Adrenal gland (tissue), 12 donors: ENCODE measurements around the gene SPRED2. TPM values are rescaled to one million over a fixed set of nuclear protein-coding genes. Genes with fewer than 3 reads are reported as not detected.

Experiments
- DNase-seq, 7 donors: peaks; one replicate each; pipeline ENCODE4 v3.0.0-alpha.2; 2019 to 2020
- H3K27ac ChIP-seq, 5 donors: fragments of 200-600 bp; sonication (generic) in 4 of 5; 1 replicate in 3 of 5; 2 replicates in 2 of 5; pipeline versions ENCODE4 v1.5.1 to v1.8.0; 2016 to 2020; ENCODE audit warnings: mild to moderate bottlenecking in 1 of 5
- H3K27me3 ChIP-seq: fragments of 200-600 bp; 2 replicates; pipeline ENCODE4 v1.8.0; 2021
- H3K36me3 ChIP-seq, 2 donors: fragments of 200-600 bp; replicated peaks in 1 of 2; 1 replicate in 1 of 2; 2 replicates in 1 of 2; pipeline versions ENCODE4 v1.5.1 to v1.8.0; 2018 to 2022
- H3K4me1 ChIP-seq, 2 donors: fragments of 200-600 bp; replicated peaks in 1 of 2; 1 replicate in 1 of 2; 2 replicates in 1 of 2; pipeline versions ENCODE4 v1.5.1 to v1.8.0; 2018 to 2021
- H3K4me3 ChIP-seq, 4 donors: fragments of 200-600 bp; sonication (generic) in 3 of 4; one replicate each; pipeline ENCODE4 v1.5.1; 2016 to 2018
- H3K9me3 ChIP-seq, 3 donors: fragments of 200-600 bp; sonication (generic) in 1 of 3; replicated peaks in 1 of 3; 1 replicate in 2 of 3; 2 replicates in 1 of 3; pipeline versions ENCODE4 v1.5.1 to v1.8.0; 2016 to 2021
- CTCF ChIP-seq, 6 experiments: fragments of 450-650 bp in 4 of 6; fragments of 200-600 bp in 2 of 6; sonication (generic) in 1 of 6; IDR thresholded peaks; 1 replicate in 5 of 6; 2 replicates in 1 of 6; pipeline versions ENCODE4 v1.5.1 to v1.8.0; 2016 to 2021; ENCODE audit warnings: antibody characterized with exemption in 6 of 6, mild to moderate bottlenecking in 2 of 6, moderate library complexity in 1 of 6
- POLR2A ChIP-seq, 2 donors: fragments of 450-650 bp; IDR thresholded peaks; one replicate each; pipeline ENCODE4 v1.6.1; 2017; ENCODE audit warnings: antibody characterized with exemption in 2 of 2, mild to moderate bottlenecking in 2 of 2, moderate library complexity in 1 of 2
- WGBS, 4 donors: extraction: QIAGEN DNeasy Blood & Tissue Kit in 2 of 4; methylation state at CpG; one replicate each; pipeline versions ENCODE4 v1.1.5 to v1.1.7; 2013 to 2017; 5-methylcytosine and 5-hydroxymethylcytosine counted together
- intact Hi-C, 2 donors: fragments of 100-400 bp; cut with DNase I; formaldehyde crosslinking; loops; one replicate each; pipeline versions ENCODE4 v1.14.1 to v1.15.0; 2022 to 2023
- polyA plus RNA-seq, 3 donors: library from polyadenylated mRNA; stranded (reverse); fragments of 200-250 nt in 2 of 3; fragments of 350-450 nt in 1 of 3; fragmentation: Illumina TruSeq in 1 of 3; extraction: RNeasy Lipid Tissue Mini Kit (QIAGEN cat#74804) in 1 of 3; gene quantifications; one replicate each; pipeline ENCODE4 v1.2.3, GENCODE V29; 2013 to 2014
- total RNA-seq, 9 donors: library from RNA; depleted of rRNA in 4 of 9; stranded (reverse); fragments of >200 nt in 4 of 9; fragments of 120-200 nt in 1 of 9; fragmentation: NEBNext Ultra II Directional in 1 of 9; extraction: Animal tissue kit (Norgen Biotek cat#: 25700) in 1 of 9; gene quantifications; one replicate each; pipeline versions ENCODE4 v1.1.0 to v1.2.4, GENCODE V29; 2013 to 2023
- donor health status: healthy with polysubstance abuse.
- donor health status: Bipolar disorder and iron deficiency.
- donor health status: DM: yes; HTN: yes; CAD: no.
- donor health status: DM: no; HTN: no; CAD: no.
- donor health status: DM: no; HTN: no; CAD: no.
- donor health status: DM: yes; HTN: yes; CAD: no.

Gene SPRED2
- total and polyA plus RNA-seq, 12 donors = 5.2 to 28.4 (median 16.0) TPM

GRCh38 chr2:65316072-65316471, 116.3 kb downstream of the SPRED2 start:
- peak in 4 of 7 donors; percentile 19 to 62 (median 32) for DNase-seq

GRCh38 chr2:65314801-65315441, 117.5 kb downstream of the SPRED2 start:
- no peak for DNase-seq
- Histone ChIP-seq H3K4me3 (no peak overlapping the region), H3K9me3 (no peaks in the 10 kb centered on the region), H3K27me3 (no peaks in the 10 kb centered on the region), H3K36me3 (peaks cover 0 to 33% of the 10 kb centered on the region in 2 donors), H3K27ac (no peak overlapping the region), H3K4me1 (peaks cover 4 to 6% of the 10 kb centered on the region in 2 donors)
- 87 to 92% (median 92%) methylated on average over 8 of the region's 8 CpGs for WGBS, 4 donors
- TF ChIP-seq POLR2A (IDR thresholded peaks at IDR 0.05) (no peak), CTCF (IDR thresholded peaks at IDR 0.05) (no peak)
- intact Hi-C loops = no loop called here

More at GRCh38 chr2:65316072-65316471, 116.3 kb downstream of the SPRED2 start:
- Histone ChIP-seq H3K27ac (peak overlapping the region in 1 of 5 donors; percentile 46), H3K27me3 (no peaks in the 10 kb centered on the region), H3K4me3 (no peak overlapping the region), H3K36me3 (peaks cover 0 to 33% of the 10 kb centered on the region in 2 donors), H3K4me1 (peaks cover 10 to 13% of the 10 kb centered on the region in 2 donors), H3K9me3 (no peaks in the 10 kb centered on the region)
- intact Hi-C loops = no loop called here
- WGBS, 4 donors = 66 to 80% (median 68%) methylated on average over 3 to 6 of the region's 6 CpGs
- no peak for TF ChIP-seq CTCF (IDR thresholded peaks at IDR 0.05)
- no peak for TF ChIP-seq POLR2A (IDR thresholded peaks at IDR 0.05)

- Histone ChIP-seq H3K4me1 (peaks cover 0 to 7% of the 10 kb centered on the region in 2 donors), H3K27ac (no peak overlapping the region), H3K9me3 (no peaks in the 10 kb centered on the region), H3K4me3 (no peak overlapping the region), H3K36me3 (peaks cover 0 to 33% of the 10 kb centered on the region in 2 donors), H3K27me3 (no peaks in the 10 kb centered on the region)
- WGBS, 4 donors = 97 to 98% (median 98%) methylated on average over 11 to 24 of the region's 24 CpGs
- no peak for TF ChIP-seq POLR2A (IDR thresholded peaks at IDR 0.05)
- no peak for TF ChIP-seq CTCF (IDR thresholded peaks at IDR 0.05)
- intact Hi-C loops = no loop called here
- DNase-seq = no peak
Measured at GRCh38 chr2:65313954-65314256, 118.5 kb downstream of the SPRED2 start.

- Histone ChIP-seq H3K4me1 (peaks cover 0 to 7% of the 10 kb centered on the region in 2 donors), H3K27ac (no peak overlapping the region)
Measured at GRCh38 chr2:65313126-65313953, 119.1 kb downstream of the SPRED2 start.

More at GRCh38 chr2:65313126-65313953, 119.1 kb downstream of the SPRED2 start:
- no peak for TF ChIP-seq POLR2A (IDR thresholded peaks at IDR 0.05)
- TF ChIP-seq CTCF (IDR thresholded peaks at IDR 0.05) = peak in 2 of 6 experiments; percentile 9 to 22
- Histone ChIP-seq H3K4me3 (no peak overlapping the region), H3K9me3 (no peaks in the 10 kb centered on the region), H3K36me3 (peaks cover 0 to 33% of the 10 kb centered on the region in 2 donors), H3K27me3 (no peaks in the 10 kb centered on the region)
- intact Hi-C loops = no loop called here
- peak in 1 of 7 donors; percentile 24 for DNase-seq
- 92 to 96% (median 94%) methylated on average over 42 to 52 of the region's 52 CpGs for WGBS, 4 donors
